GM12872 (cell line): Measurements from ENCODE around the gene HDHD5.

Experiments
- TF ChIP-seq, protein P1 (sequence below): IDR thresholded peaks from 3 replicates; pipeline ENCODE4 v1.5.1; 2011; ENCODE audit warnings: low read depth, mild to moderate bottlenecking, low read length, moderate library complexity; ENCODE audit not compliant: insufficient read depth

Gene HDHD5

GRCh38 chr22:17152340-17152739, 6.7 kb downstream of the HDHD5 start:
- TF ChIP-seq, protein P1, sequence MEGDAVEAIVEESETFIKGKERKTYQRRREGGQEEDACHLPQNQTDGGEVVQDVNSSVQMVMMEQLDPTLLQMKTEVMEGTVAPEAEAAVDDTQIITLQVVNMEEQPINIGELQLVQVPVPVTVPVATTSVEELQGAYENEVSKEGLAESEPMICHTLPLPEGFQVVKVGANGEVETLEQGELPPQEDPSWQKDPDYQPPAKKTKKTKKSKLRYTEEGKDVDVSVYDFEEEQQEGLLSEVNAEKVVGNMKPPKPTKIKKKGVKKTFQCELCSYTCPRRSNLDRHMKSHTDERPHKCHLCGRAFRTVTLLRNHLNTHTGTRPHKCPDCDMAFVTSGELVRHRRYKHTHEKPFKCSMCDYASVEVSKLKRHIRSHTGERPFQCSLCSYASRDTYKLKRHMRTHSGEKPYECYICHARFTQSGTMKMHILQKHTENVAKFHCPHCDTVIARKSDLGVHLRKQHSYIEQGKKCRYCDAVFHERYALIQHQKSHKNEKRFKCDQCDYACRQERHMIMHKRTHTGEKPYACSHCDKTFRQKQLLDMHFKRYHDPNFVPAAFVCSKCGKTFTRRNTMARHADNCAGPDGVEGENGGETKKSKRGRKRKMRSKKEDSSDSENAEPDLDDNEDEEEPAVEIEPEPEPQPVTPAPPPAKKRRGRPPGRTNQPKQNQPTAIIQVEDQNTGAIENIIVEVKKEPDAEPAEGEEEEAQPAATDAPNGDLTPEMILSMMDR, result no peak

DNA sequence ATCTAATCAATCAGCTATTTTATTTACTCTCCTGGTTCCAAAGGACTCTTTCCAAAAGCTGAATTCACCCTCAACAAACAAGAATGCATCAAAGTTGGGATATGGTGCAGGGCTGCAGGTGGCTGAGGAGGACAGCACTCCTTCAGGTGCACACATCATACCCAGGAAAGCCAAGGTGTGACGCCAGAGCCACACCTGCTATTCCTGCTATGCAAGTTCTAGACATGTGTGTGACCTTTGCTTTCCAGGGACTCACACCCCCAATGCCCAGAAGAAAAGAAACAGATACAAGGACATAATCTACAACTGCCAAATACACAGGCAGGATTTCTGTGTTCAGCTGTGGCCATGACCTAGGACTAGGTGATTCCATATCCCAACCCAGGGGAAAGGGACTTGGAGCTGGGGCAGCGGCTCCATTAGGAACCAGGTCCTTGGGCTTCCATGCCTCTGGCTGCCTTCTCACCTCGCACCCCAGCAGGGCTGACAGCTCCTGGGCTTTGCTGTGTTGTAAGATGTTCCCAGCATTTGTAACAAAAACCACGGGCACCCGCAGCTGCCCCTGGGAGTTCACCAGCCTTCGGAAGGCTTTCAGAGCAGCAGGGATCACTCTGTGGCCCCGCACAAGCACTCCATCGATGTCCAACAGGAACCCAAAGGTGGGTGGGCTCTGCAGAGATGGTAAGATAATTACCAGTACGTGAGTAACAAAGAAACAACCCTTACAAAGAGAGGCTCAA, 9.8 kb downstream of the HDHD5 start:
- TF ChIP-seq, protein P1, result no peak

DNA sequence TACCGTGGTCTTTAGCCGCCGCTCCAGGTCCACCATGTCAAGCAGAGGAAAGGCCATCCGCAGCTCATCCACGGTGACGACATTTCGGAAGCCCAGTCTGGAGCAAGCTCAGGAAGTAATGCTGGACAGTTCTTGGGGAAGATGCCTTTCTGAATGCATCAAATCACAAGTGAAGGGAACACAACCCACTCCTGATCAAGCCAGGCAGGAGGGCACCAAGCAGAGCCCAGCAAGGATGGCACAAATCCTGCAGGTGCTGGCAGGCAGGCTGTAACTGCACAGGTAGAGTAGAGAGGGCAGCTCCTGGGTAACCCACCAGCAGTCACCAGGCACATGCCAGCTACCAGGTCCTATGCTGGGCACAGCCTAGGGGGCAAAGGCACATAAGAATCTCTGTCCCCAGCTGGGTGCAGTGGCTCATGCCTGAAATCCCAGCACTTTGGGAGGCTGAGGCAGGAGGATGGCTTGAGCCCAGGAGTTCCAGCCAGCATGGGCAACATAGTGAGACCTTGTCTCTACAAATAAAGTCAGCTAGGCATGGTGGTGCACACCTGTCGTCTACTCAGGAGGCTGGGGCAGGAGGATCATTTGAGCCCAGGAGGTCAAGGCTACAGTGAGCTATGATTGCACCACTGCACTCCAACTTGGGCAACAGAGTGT, 13.9 kb downstream of the HDHD5 start:
- TF ChIP-seq, protein P1, result no peak

DNA sequence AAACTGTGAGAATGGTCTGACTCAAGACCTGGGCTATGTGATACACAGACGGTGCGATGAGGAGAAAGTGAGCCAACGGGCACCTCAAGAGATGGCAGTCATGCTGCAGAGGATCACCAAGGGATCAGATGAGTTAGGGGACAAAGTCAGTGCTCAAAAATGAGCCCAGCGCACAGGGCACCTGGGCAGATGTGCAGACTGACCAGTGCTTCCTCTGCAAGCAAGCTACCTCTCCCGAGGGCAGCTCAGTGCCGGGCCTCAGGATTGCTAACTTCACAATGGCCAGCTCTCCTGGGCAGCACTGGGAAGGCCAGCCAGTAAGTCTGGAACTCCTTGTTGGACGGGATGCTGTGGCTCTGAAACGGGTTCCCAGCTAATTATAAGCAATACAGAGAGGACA, 15.3 kb downstream of the HDHD5 start:
- TF ChIP-seq, protein P1, result no peak

DNA sequence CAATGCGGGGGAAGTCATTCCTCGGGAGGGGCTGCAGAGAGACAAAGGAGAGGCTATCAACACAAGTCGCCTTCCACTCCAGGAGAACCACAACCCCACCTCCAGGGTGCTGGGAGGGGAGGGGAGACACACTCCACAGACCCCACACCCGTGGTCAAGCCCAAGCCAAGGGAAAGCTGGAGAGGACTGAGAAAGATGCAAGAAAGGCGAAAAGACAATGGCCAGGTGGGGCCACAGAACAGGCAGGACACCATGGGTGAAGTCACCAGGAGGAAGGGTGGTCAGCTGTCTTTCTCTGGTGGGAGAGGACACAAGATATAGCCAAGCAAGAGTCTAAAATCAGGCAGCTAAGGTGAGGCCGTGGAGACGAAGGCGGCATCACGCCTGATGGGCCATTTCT, 16.0 kb downstream of the HDHD5 start:
- TF ChIP-seq, protein P1, result no peak

GRCh38 chr22:17140826-17141766, 18.0 kb downstream of the HDHD5 start:
- TF ChIP-seq, protein P1, result no peak

GRCh38 chr22:17140022-17140421, 19.1 kb downstream of the HDHD5 start:
- TF ChIP-seq, protein P1, result no peak
